Non-pigmented ciliary epithelial cell (primary cell): ENCODE measurements around the gene GOLGA1.
"Not testable (repeated sequence)": the region's sequence is repeated elsewhere in the genome, so short reads cannot be mapped to it uniquely, and the experiment has no call there.

ENCODE experiments used
- DNase-seq: peaks from one replicate; pipeline ENCODE4 v3.0.0-alpha.2; 2010; ENCODE audit warnings: low read depth

The GOLGA1 gene

GRCh38 chr9:124857533-124858162 is 83.2 kb downstream of the GOLGA1 start:
- DNase-seq = no peak

- DNase-seq = no peak
These were observed 84.7 kb downstream of the GOLGA1 start for GRCh38 chr9:124855944-124856765.

GRCh38 chr9:124855566-124855943 is 85.3 kb downstream of the GOLGA1 start:
- no peak for DNase-seq

- DNase-seq = no peak
These were observed 86.1 kb downstream of the GOLGA1 start for GRCh38 chr9:124854822-124855221.

GRCh38 chr9:124854161-124854560 is 86.7 kb downstream of the GOLGA1 start:
- no peak for DNase-seq

- no peak for DNase-seq
These were observed 87.2 kb downstream of the GOLGA1 start for GRCh38 chr9:124853605-124854143.

- DNase-seq = no peak
These were observed 87.9 kb downstream of the GOLGA1 start, which contains the start of gene WDR38 for GRCh38 chr9:124852829-124853531. TSS of gene WDR38 (plus strand) at chr9:124853460. CDS start at chr9:124853532, 72 bp downstream.

GRCh38 chr9:124852121-124852828 is 88.6 kb downstream of the GOLGA1 start:
- no peak for DNase-seq

GRCh38 chr9:124849801-124850200 is 91.1 kb downstream of the GOLGA1 start:
- no peak for DNase-seq

GRCh38 chr9:124846969-124847368 is 93.9 kb downstream of the GOLGA1 start:
- DNase-seq = no peak

- not testable (repeated sequence) for DNase-seq
These were observed 94.4 kb downstream of the GOLGA1 start for GRCh38 chr9:124846467-124846866.

GRCh38 chr9:124844291-124844690 is 96.6 kb downstream of the GOLGA1 start:
- DNase-seq = no peak

- DNase-seq = no peak
These were observed 97.3 kb downstream of the GOLGA1 start for GRCh38 chr9:124843456-124844034.

- DNase-seq = no peak
These were observed 99.6 kb downstream of the GOLGA1 start for GRCh38 chr9:124841075-124841821.

- DNase-seq = no peak
These were observed 100.5 kb downstream of the GOLGA1 start for GRCh38 chr9:124840300-124840833.

GRCh38 chr9:124839612-124840299 is 101.1 kb downstream of the GOLGA1 start:
- DNase-seq = no peak

- DNase-seq = not testable (repeated sequence)
These were observed 102.2 kb downstream of the GOLGA1 start for GRCh38 chr9:124838567-124839275.

- not testable (repeated sequence) for DNase-seq
These were observed 102.8 kb downstream of the GOLGA1 start for GRCh38 chr9:124838132-124838531.

- peak; percentile 53 for DNase-seq
These were observed 105.8 kb downstream of the GOLGA1 start for GRCh38 chr9:124835026-124835557.
